ENCODE data around the gene GPR151.

GPR151 gene

GRCh38 chr5:146541958-146542849, 26.2 kb upstream of the GPR151 start:
- H3K36me3 ChIP-seq (ENCODE audit: control insufficient read depth, insufficient read depth, low read length) = no peaks in the 10 kb centered on the region
- H3K4me3 ChIP-seq (ENCODE audit: low read length) = no peak overlapping the region
- DNase-seq (ENCODE audit: low read depth, low spot score) = peak; percentile 64
- no CpG with 5 or more reads among the region's 16 CpGs for WGBS (ENCODE audit: insufficient coverage, insufficient read length)
- no peak overlapping the region for H3K27ac ChIP-seq (ENCODE audit: low read length)
- H3K4me1 ChIP-seq (ENCODE audit: control insufficient read depth, insufficient read depth, low read length) = no peaks in the 10 kb centered on the region
- no peaks in the 10 kb centered on the region for H3K27me3 ChIP-seq (ENCODE audit: control insufficient read depth, insufficient read depth, low read length)
- H3K9me3 ChIP-seq (ENCODE audit: control insufficient read depth, insufficient read depth, low read length) = no peaks in the 10 kb centered on the region

- no peak overlapping the region for H3K27ac ChIP-seq (ENCODE audit: low read length)
- no peaks in the 10 kb centered on the region for H3K9me3 ChIP-seq (ENCODE audit: control insufficient read depth, insufficient read depth, low read length)
- no peak overlapping the region for H3K4me3 ChIP-seq (ENCODE audit: low read length)
- no peaks in the 10 kb centered on the region for H3K27me3 ChIP-seq (ENCODE audit: control insufficient read depth, insufficient read depth, low read length)
- H3K4me1 ChIP-seq (ENCODE audit: control insufficient read depth, insufficient read depth, low read length) = no peaks in the 10 kb centered on the region
- no CpG with 5 or more reads among the region's 2 CpGs for WGBS (ENCODE audit: insufficient coverage, insufficient read length)
- H3K36me3 ChIP-seq (ENCODE audit: control insufficient read depth, insufficient read depth, low read length) = no peaks in the 10 kb centered on the region
- DNase-seq (ENCODE audit: low read depth, low spot score) = no peak
These were observed 24.4 kb upstream of the GPR151 start for GRCh38 chr5:146540414-146540813.

GRCh38 chr5:146539973-146540372, 24.0 kb upstream of the GPR151 start:
- Histone ChIP-seq H3K36me3 (ENCODE audit: control insufficient read depth, insufficient read depth, low read length) (no peaks in the 10 kb centered on the region), H3K9me3 (ENCODE audit: control insufficient read depth, insufficient read depth, low read length) (no peaks in the 10 kb centered on the region), H3K27me3 (ENCODE audit: control insufficient read depth, insufficient read depth, low read length) (no peaks in the 10 kb centered on the region), H3K27ac (ENCODE audit: low read length) (no peak overlapping the region), H3K4me3 (ENCODE audit: low read length) (no peak overlapping the region), H3K4me1 (ENCODE audit: control insufficient read depth, insufficient read depth, low read length) (no peaks in the 10 kb centered on the region)
- WGBS (ENCODE audit: insufficient coverage, insufficient read length) = no CpG with 5 or more reads among the region's 4 CpGs
- DNase-seq (ENCODE audit: low read depth, low spot score) = no peak

- H3K36me3 ChIP-seq (ENCODE audit: control insufficient read depth, insufficient read depth, low read length) = no peaks in the 10 kb centered on the region
- H3K27me3 ChIP-seq (ENCODE audit: control insufficient read depth, insufficient read depth, low read length) = no peaks in the 10 kb centered on the region
- no peak overlapping the region for H3K4me3 ChIP-seq (ENCODE audit: low read length)
- H3K9me3 ChIP-seq (ENCODE audit: control insufficient read depth, insufficient read depth, low read length) = no peaks in the 10 kb centered on the region
- no peak overlapping the region for H3K27ac ChIP-seq (ENCODE audit: low read length)
- H3K4me1 ChIP-seq (ENCODE audit: control insufficient read depth, insufficient read depth, low read length) = no peaks in the 10 kb centered on the region
- DNase-seq (ENCODE audit: low read depth, low spot score) = no peak
- WGBS (ENCODE audit: insufficient coverage, insufficient read length) = no CpG with 5 or more reads among the region's 3 CpGs
These were observed 22.4 kb upstream of the GPR151 start for GRCh38 chr5:146538432-146538831.

GRCh38 chr5:146533882-146534281, 17.9 kb upstream of the GPR151 start:
- Histone ChIP-seq H3K36me3 (ENCODE audit: control insufficient read depth, insufficient read depth, low read length) (no peaks in the 10 kb centered on the region), H3K4me1 (ENCODE audit: control insufficient read depth, insufficient read depth, low read length) (no peaks in the 10 kb centered on the region)
- no CpG with 5 or more reads among the region's 1 CpG for WGBS (ENCODE audit: insufficient coverage, insufficient read length)

GRCh38 chr5:146533260-146533857, 17.4 kb upstream of the GPR151 start:
- no CpG with 5 or more reads among the region's 7 CpGs for WGBS (ENCODE audit: insufficient coverage, insufficient read length)

More at GRCh38 chr5:146533882-146534281, 17.9 kb upstream of the GPR151 start:
- Histone ChIP-seq H3K4me3 (ENCODE audit: low read length) (no peak overlapping the region), H3K9me3 (ENCODE audit: control insufficient read depth, insufficient read depth, low read length) (no peaks in the 10 kb centered on the region), H3K27me3 (ENCODE audit: control insufficient read depth, insufficient read depth, low read length) (no peaks in the 10 kb centered on the region), H3K27ac (ENCODE audit: low read length) (no peak overlapping the region)
- DNase-seq (ENCODE audit: low read depth, low spot score) = no peak

GRCh38 chr5:146529984-146530383, 14.0 kb upstream of the GPR151 start:
- Histone ChIP-seq H3K4me3 (ENCODE audit: low read length) (no peak overlapping the region), H3K27ac (ENCODE audit: low read length) (no peak overlapping the region), H3K4me1 (ENCODE audit: control insufficient read depth, insufficient read depth, low read length) (no peaks in the 10 kb centered on the region), H3K36me3 (ENCODE audit: control insufficient read depth, insufficient read depth, low read length) (no peaks in the 10 kb centered on the region), H3K9me3 (ENCODE audit: control insufficient read depth, insufficient read depth, low read length) (no peaks in the 10 kb centered on the region), H3K27me3 (ENCODE audit: control insufficient read depth, insufficient read depth, low read length) (no peaks in the 10 kb centered on the region)
- no peak for DNase-seq (ENCODE audit: low read depth, low spot score)
- no CpG with 5 or more reads among the region's 2 CpGs for WGBS (ENCODE audit: insufficient coverage, insufficient read length)

More at GRCh38 chr5:146533260-146533857, 17.4 kb upstream of the GPR151 start:
- no peaks in the 10 kb centered on the region for H3K4me1 ChIP-seq (ENCODE audit: control insufficient read depth, insufficient read depth, low read length)
- no peak overlapping the region for H3K27ac ChIP-seq (ENCODE audit: low read length)
- H3K27me3 ChIP-seq (ENCODE audit: control insufficient read depth, insufficient read depth, low read length) = no peaks in the 10 kb centered on the region
- H3K9me3 ChIP-seq (ENCODE audit: control insufficient read depth, insufficient read depth, low read length) = no peaks in the 10 kb centered on the region
- peak; percentile 79 for DNase-seq (ENCODE audit: low read depth, low spot score)
- no peaks in the 10 kb centered on the region for H3K36me3 ChIP-seq (ENCODE audit: control insufficient read depth, insufficient read depth, low read length)
- H3K4me3 ChIP-seq (ENCODE audit: low read length) = no peak overlapping the region

GRCh38 chr5:146528236-146528635, 12.2 kb upstream of the GPR151 start:
- no peaks in the 10 kb centered on the region for H3K36me3 ChIP-seq (ENCODE audit: control insufficient read depth, insufficient read depth, low read length)
- DNase-seq (ENCODE audit: low read depth, low spot score) = no peak
- no CpG with 5 or more reads among the region's 4 CpGs for WGBS (ENCODE audit: insufficient coverage, insufficient read length)
- H3K9me3 ChIP-seq (ENCODE audit: control insufficient read depth, insufficient read depth, low read length) = no peaks in the 10 kb centered on the region
- H3K4me1 ChIP-seq (ENCODE audit: control insufficient read depth, insufficient read depth, low read length) = no peaks in the 10 kb centered on the region
- H3K27ac ChIP-seq (ENCODE audit: low read length) = no peak overlapping the region
- H3K4me3 ChIP-seq (ENCODE audit: low read length) = no peak overlapping the region
- no peaks in the 10 kb centered on the region for H3K27me3 ChIP-seq (ENCODE audit: control insufficient read depth, insufficient read depth, low read length)

- WGBS (ENCODE audit: insufficient coverage, insufficient read length) = no CpG with 5 or more reads among the region's 3 CpGs
- no peaks in the 10 kb centered on the region for H3K36me3 ChIP-seq (ENCODE audit: control insufficient read depth, insufficient read depth, low read length)
- no peak overlapping the region for H3K4me3 ChIP-seq (ENCODE audit: low read length)
- DNase-seq (ENCODE audit: low read depth, low spot score) = no peak
- H3K27ac ChIP-seq (ENCODE audit: low read length) = no peak overlapping the region
- H3K4me1 ChIP-seq (ENCODE audit: control insufficient read depth, insufficient read depth, low read length) = no peaks in the 10 kb centered on the region
- H3K27me3 ChIP-seq (ENCODE audit: control insufficient read depth, insufficient read depth, low read length) = no peaks in the 10 kb centered on the region
- no peaks in the 10 kb centered on the region for H3K9me3 ChIP-seq (ENCODE audit: control insufficient read depth, insufficient read depth, low read length)
These were observed 11.8 kb upstream of the GPR151 start for GRCh38 chr5:146527785-146528184.

- no peak for DNase-seq (ENCODE audit: low read depth, low spot score)
- H3K4me3 ChIP-seq (ENCODE audit: low read length) = no peak overlapping the region
- no peak overlapping the region for H3K27ac ChIP-seq (ENCODE audit: low read length)
- H3K36me3 ChIP-seq (ENCODE audit: control insufficient read depth, insufficient read depth, low read length) = no peaks in the 10 kb centered on the region
- no CpG with 5 or more reads among the region's 3 CpGs for WGBS (ENCODE audit: insufficient coverage, insufficient read length)
- no peaks in the 10 kb centered on the region for H3K27me3 ChIP-seq (ENCODE audit: control insufficient read depth, insufficient read depth, low read length)
- H3K4me1 ChIP-seq (ENCODE audit: control insufficient read depth, insufficient read depth, low read length) = no peaks in the 10 kb centered on the region
- H3K9me3 ChIP-seq (ENCODE audit: control insufficient read depth, insufficient read depth, low read length) = no peaks in the 10 kb centered on the region
These were observed 7.7 kb upstream of the GPR151 start for GRCh38 chr5:146523698-146524097.

Measured in iPS DF 6.9 (cell line).